ENCODE results near the gene PCDH8. TPM values are rescaled to one million over a fixed set of nuclear protein-coding genes. Genes with fewer than 3 reads are reported as not detected.

Gene PCDH8
- total RNA-seq, 1 experiment from 2014 or later = 0.92 TPM

GRCh38 chr13:52797176-52797575 lies 51.3 kb downstream of the PCDH8 start:
- H3K9me3 Mint-ChIP-seq = no peaks in the 10 kb centered on the region
- ATAC-seq (no peak), DNase-seq (ENCODE audit: low spot score) (no peak)
- no peak overlapping the region for H3K27ac Mint-ChIP-seq
- no peaks in the 10 kb centered on the region for H3K27me3 Mint-ChIP-seq (ENCODE audit: low read depth)
- TF ChIP-seq ZNF138 (CRISPR knock-in tag; conservative IDR thresholded peaks at IDR 0.05) = no peak
- TF ChIP-seq SMAD4 (CRISPR knock-in tag; IDR thresholded peaks at IDR 0.05) = no peak
- no peak for TF ChIP-seq IRF2 (CRISPR knock-in tag; IDR thresholded peaks at IDR 0.05; ENCODE audit: borderline replicate concordance, low read depth)
- TF ChIP-seq NFE2L1 (CRISPR knock-in tag; IDR thresholded peaks at IDR 0.05) = no peak
- no peak for TF ChIP-seq GABPB1 (CRISPR knock-in tag; IDR thresholded peaks at IDR 0.05)
- TF ChIP-seq ELF4 (CRISPR knock-in tag; IDR thresholded peaks at IDR 0.05; ENCODE audit: low read depth) = no peak
- no peak for TF ChIP-seq ATF2 (CRISPR knock-in tag; IDR thresholded peaks at IDR 0.05; ENCODE audit: borderline replicate concordance, low read depth)
- no peak for TF ChIP-seq ZNF416 (CRISPR knock-in tag; IDR thresholded peaks at IDR 0.05)
- no peak for TF ChIP-seq GRHL2 (CRISPR knock-in tag; IDR thresholded peaks at IDR 0.05; ENCODE audit: insufficient replicate concordance, severe bottlenecking)
- TF ChIP-seq TP53 (CRISPR knock-in tag; IDR thresholded peaks at IDR 0.05) = no peak
- TF ChIP-seq ZNF425 (CRISPR knock-in tag; conservative IDR thresholded peaks at IDR 0.05) = no peak
- no peak for TF ChIP-seq MXD4 (CRISPR knock-in tag; IDR thresholded peaks at IDR 0.05; ENCODE audit: borderline replicate concordance)
- no peak for TF ChIP-seq ZBTB43 (CRISPR knock-in tag; IDR thresholded peaks at IDR 0.05)
- TF ChIP-seq ETV6 (CRISPR knock-in tag; IDR thresholded peaks at IDR 0.05) = no peak
- no peak for TF ChIP-seq MYBL2 (CRISPR knock-in tag; IDR thresholded peaks at IDR 0.05)
- TF ChIP-seq ATF1 (CRISPR knock-in tag; IDR thresholded peaks at IDR 0.05) = no peak
- TF ChIP-seq ZNF396 (CRISPR knock-in tag; IDR thresholded peaks at IDR 0.05; ENCODE audit: borderline replicate concordance) = no peak
- no peak for TF ChIP-seq NFYB (CRISPR knock-in tag; conservative IDR thresholded peaks at IDR 0.05; ENCODE audit: low read depth)
- TF ChIP-seq TEAD4 (CRISPR knock-in tag; IDR thresholded peaks at IDR 0.05) = no peak
- no peak for TF ChIP-seq SMAD3 (CRISPR knock-in tag; IDR thresholded peaks at IDR 0.05; ENCODE audit: borderline replicate concordance)
- ChIA-PET POLR2A (interaction anchor here (0.5 to 0.9 kb wide), 2 partner anchors 18 to 68 kb away, joined by 3 to 4 read pairs; no protein-coding TSS in a partner anchor), CTCF (interaction anchor here (0.6 to 1.6 kb wide), 3 partner anchors 12 to 58 kb away, joined by 3 to 6 read pairs (median 3); no protein-coding TSS in a partner anchor)
- no peaks in the 10 kb centered on the region for H3K36me3 Mint-ChIP-seq
- H3K4me3 Mint-ChIP-seq = no peak overlapping the region
- H3K4me1 Mint-ChIP-seq = peaks cover 5% of the 10 kb centered on the region

- Mint-ChIP-seq H3K4me1 (no peaks in the 10 kb centered on the region; the same call in 1 of the 2 replicates), H3K36me3 (no peaks in the 10 kb centered on the region), H3K27ac (no peak overlapping the region), H3K4me3 (no peak overlapping the region), H3K9me3 (no peaks in the 10 kb centered on the region), H3K27me3 (ENCODE audit: low read depth) (no peaks in the 10 kb centered on the region)
- DNase-seq (ENCODE audit: low spot score) (no peak), ATAC-seq (no peak)
- CTCF ChIA-PET = interaction anchor here (0.8 kb wide), 1 partner anchor 57 kb away, joined by 3 read pairs; no protein-coding TSS in a partner anchor
- POLR2A ChIA-PET = no interaction called here
- TF ChIP-seq ETV6 (CRISPR knock-in tag; IDR thresholded peaks at IDR 0.05) (no peak), MYBL2 (CRISPR knock-in tag; IDR thresholded peaks at IDR 0.05) (no peak), IRF2 (CRISPR knock-in tag; IDR thresholded peaks at IDR 0.05; ENCODE audit: borderline replicate concordance, low read depth) (no peak), FOXP4 (CRISPR knock-in tag; IDR thresholded peaks at IDR 0.05) (no peak), FOXP1 (CRISPR knock-in tag; IDR thresholded peaks at IDR 0.05; ENCODE audit: borderline replicate concordance) (no peak), NFYB (CRISPR knock-in tag; conservative IDR thresholded peaks at IDR 0.05; ENCODE audit: low read depth) (no peak), ATF1 (CRISPR knock-in tag; IDR thresholded peaks at IDR 0.05) (no peak), ZBTB43 (CRISPR knock-in tag; IDR thresholded peaks at IDR 0.05) (no peak), PRDM15 (CRISPR knock-in tag; IDR thresholded peaks at IDR 0.05) (no peak), CBFB (CRISPR knock-in tag; IDR thresholded peaks at IDR 0.05; ENCODE audit: low read depth) (no peak)
Observed at GRCh38 chr13:52794589-52794988, 53.9 kb downstream of the PCDH8 start.
